SK-N-MC (cell line): Measurements from ENCODE around the gene OR2V2.

Experiments used
- EZH2 ChIP-seq: fragments of 200-600 bp; sonication (generic); IDR thresholded peaks from one replicate; pipeline ENCODE4 v1.6.1; 2017; ENCODE audit warnings: antibody characterized with exemption
- POLR2AphosphoS5 ChIP-seq: IDR thresholded peaks from 2 replicates; pipeline ENCODE4 v1.6.1; 2012; ENCODE audit warnings: mild to moderate bottlenecking, low read depth, low read length, borderline replicate concordance

- TF ChIP-seq EZH2, result no peak
- no peak for TF ChIP-seq POLR2AphosphoS5
These were observed 9.4 kb downstream of the OR2V2 start for GRCh38 chr5:181156758-181157157.
